ENCODE measurements around the gene FOXP1. TPM values are rescaled to one million over a fixed set of nuclear protein-coding genes. Genes with fewer than 3 reads are reported as not detected.

FOXP1 gene
- total and polyA plus RNA-seq, 2 of the 8 experiments (the other 6 are each of a cell fraction or from before 2014, with no cell fraction given) = 13.9 to 25.4 TPM

- TF ChIP-seq ZNF274 (IDR thresholded peaks at IDR 0.05; ENCODE audit: borderline replicate concordance, extremely low read depth, low read length) = no peak
- no peak for TF ChIP-seq SIN3A (conservative IDR thresholded peaks at IDR 0.05 in 1 of 2, IDR thresholded peaks at IDR 0.05 in 1 of 2; ENCODE audit: low read depth in 1 of 2, low read length in 2 of 2)
- no peak for TF ChIP-seq CREB1 (IDR thresholded peaks at IDR 0.05)
These were observed 547.6 kb downstream of the FOXP1 start (continued) for GRCh38 chr3:71035886-71036285.

All from H1 (cell line).